ENCODE results near the gene SLC7A11. TPM values are rescaled to one million over a fixed set of nuclear protein-coding genes. Genes with fewer than 3 reads are reported as not detected.
A peak's percentile ranks its signal among the peaks of the same experiment; 100 is the strongest.

SLC7A11 gene
- 1 to 10 TPM; 7.0 to 7.1 TPM for total RNA-seq

- H3K27ac Mint-ChIP-seq: peak within 1 kb of the TSS; percentile 92
- CTCF ChIA-PET: interaction anchor here (0.7 kb wide), 2 partner anchors 8 to 629 kb away, joined by 3 read pairs; no protein-coding TSS in a partner anchor
- POLR2A ChIA-PET: interaction anchor here (1.0 to 1.5 kb wide), 4 partner anchors 8 to 1058 kb away, joined by 3 to 4 read pairs (median 3); no protein-coding TSS in a partner anchor
- H3K4me1 Mint-ChIP-seq: peaks cover 27% of the 10 kb centered on the region
- peak within 1 kb of the TSS; percentile 88 for H3K4me3 Mint-ChIP-seq
- no peaks in the 10 kb centered on the region for H3K27me3 Mint-ChIP-seq
- peak; percentile 75 for DNase-seq
- H3K9me3 Mint-ChIP-seq: no peaks in the 10 kb centered on the region
- H3K36me3 Mint-ChIP-seq (ENCODE audit: low read depth): peaks cover 1% of the 10 kb centered on the region
Observed at GRCh38 chr4:138242076-138242833, at the start of gene SLC7A11. SLC7A11 (minus strand) TSS chr4:138242349; CDS start chr4:138242069, 280 bp downstream.

GRCh38 chr4:138291431-138291830 lies 49.3 kb upstream of the SLC7A11 start:
- H3K27me3 Mint-ChIP-seq: no peaks in the 10 kb centered on the region
- H3K4me3 Mint-ChIP-seq: no peak overlapping the region
- no peak overlapping the region for H3K27ac Mint-ChIP-seq
- no peaks in the 10 kb centered on the region for H3K9me3 Mint-ChIP-seq
- ChIA-PET POLR2A (no interaction called here), CTCF (no interaction called here)
- H3K36me3 Mint-ChIP-seq (ENCODE audit: low read depth): no peaks in the 10 kb centered on the region
- no peaks in the 10 kb centered on the region for H3K4me1 Mint-ChIP-seq
- no peak for DNase-seq

- H3K4me3 Mint-ChIP-seq: no peak overlapping the region
- no peaks in the 10 kb centered on the region for H3K27me3 Mint-ChIP-seq
- no peaks in the 10 kb centered on the region for H3K4me1 Mint-ChIP-seq
- H3K36me3 Mint-ChIP-seq (ENCODE audit: low read depth): no peaks in the 10 kb centered on the region
- H3K9me3 Mint-ChIP-seq: no peaks in the 10 kb centered on the region
- no peak for DNase-seq
- no peak overlapping the region for H3K27ac Mint-ChIP-seq
- POLR2A ChIA-PET: no interaction called here
- CTCF ChIA-PET: no interaction called here
Observed at GRCh38 chr4:138290805-138291204, 48.7 kb upstream of the SLC7A11 start.

GRCh38 chr4:138279286-138279685 lies 37.1 kb upstream of the SLC7A11 start:
- ChIA-PET POLR2A (no interaction called here), CTCF (no interaction called here)
- no peaks in the 10 kb centered on the region for H3K36me3 Mint-ChIP-seq (ENCODE audit: low read depth)
- H3K9me3 Mint-ChIP-seq: no peaks in the 10 kb centered on the region
- no peaks in the 10 kb centered on the region for H3K4me1 Mint-ChIP-seq
- DNase-seq: no peak
- no peak overlapping the region for H3K4me3 Mint-ChIP-seq
- H3K27ac Mint-ChIP-seq: no peak overlapping the region
- no peaks in the 10 kb centered on the region for H3K27me3 Mint-ChIP-seq

GRCh38 chr4:138277133-138277532 lies 35.0 kb upstream of the SLC7A11 start:
- Mint-ChIP-seq H3K4me1 (no peaks in the 10 kb centered on the region), H3K36me3 (ENCODE audit: low read depth) (no peaks in the 10 kb centered on the region), H3K27me3 (no peaks in the 10 kb centered on the region), H3K9me3 (no peaks in the 10 kb centered on the region), H3K27ac (no peak overlapping the region), H3K4me3 (no peak overlapping the region)
- DNase-seq: no peak
- POLR2A ChIA-PET: no interaction called here
- CTCF ChIA-PET: interaction anchor here (0.7 kb wide), 1 partner anchor 136 kb away, joined by 4 read pairs; no protein-coding TSS in a partner anchor

GRCh38 chr4:138275963-138276621 lies 33.9 kb upstream of the SLC7A11 start:
- Mint-ChIP-seq H3K4me1 (no peaks in the 10 kb centered on the region), H3K9me3 (no peaks in the 10 kb centered on the region), H3K4me3 (no peak overlapping the region), H3K27ac (no peak overlapping the region), H3K27me3 (no peaks in the 10 kb centered on the region), H3K36me3 (ENCODE audit: low read depth) (no peaks in the 10 kb centered on the region)
- no peak for DNase-seq
- ChIA-PET CTCF (no interaction called here), POLR2A (no interaction called here)

- CTCF ChIA-PET: no interaction called here
- H3K27ac Mint-ChIP-seq: no peak overlapping the region
- no peaks in the 10 kb centered on the region for H3K9me3 Mint-ChIP-seq
- POLR2A ChIA-PET: no interaction called here
- no peaks in the 10 kb centered on the region for H3K27me3 Mint-ChIP-seq
- no peak overlapping the region for H3K4me3 Mint-ChIP-seq
- DNase-seq: no peak
- no peaks in the 10 kb centered on the region for H3K36me3 Mint-ChIP-seq (ENCODE audit: low read depth)
- H3K4me1 Mint-ChIP-seq: no peaks in the 10 kb centered on the region
Observed at GRCh38 chr4:138275216-138275615, 33.1 kb upstream of the SLC7A11 start.

GRCh38 chr4:138269175-138269574 lies 27.0 kb upstream of the SLC7A11 start:
- Mint-ChIP-seq H3K4me3 (no peak overlapping the region), H3K36me3 (ENCODE audit: low read depth) (no peaks in the 10 kb centered on the region), H3K27ac (no peak overlapping the region), H3K4me1 (no peaks in the 10 kb centered on the region), H3K9me3 (no peaks in the 10 kb centered on the region), H3K27me3 (peaks cover 2% of the 10 kb centered on the region)
- no peak for DNase-seq
- ChIA-PET CTCF (no interaction called here), POLR2A (no interaction called here)

- Mint-ChIP-seq H3K27me3 (peaks cover 9% of the 10 kb centered on the region), H3K36me3 (ENCODE audit: low read depth) (no peaks in the 10 kb centered on the region), H3K9me3 (no peaks in the 10 kb centered on the region), H3K27ac (no peak overlapping the region), H3K4me1 (no peaks in the 10 kb centered on the region), H3K4me3 (no peak overlapping the region)
- CTCF ChIA-PET: no interaction called here
- POLR2A ChIA-PET: no interaction called here
- DNase-seq: no peak
Observed at GRCh38 chr4:138267835-138268234, 25.7 kb upstream of the SLC7A11 start.

GRCh38 chr4:138266948-138267347 lies 24.8 kb upstream of the SLC7A11 start:
- CTCF ChIA-PET: no interaction called here
- peaks cover 9% of the 10 kb centered on the region for H3K27me3 Mint-ChIP-seq
- DNase-seq: no peak
- H3K4me1 Mint-ChIP-seq: no peaks in the 10 kb centered on the region
- no peak overlapping the region for H3K27ac Mint-ChIP-seq
- H3K36me3 Mint-ChIP-seq (ENCODE audit: low read depth): no peaks in the 10 kb centered on the region
- no peaks in the 10 kb centered on the region for H3K9me3 Mint-ChIP-seq
- POLR2A ChIA-PET: no interaction called here
- H3K4me3 Mint-ChIP-seq: no peak overlapping the region

- H3K4me1 Mint-ChIP-seq: no peaks in the 10 kb centered on the region
- H3K36me3 Mint-ChIP-seq (ENCODE audit: low read depth): no peaks in the 10 kb centered on the region
- H3K27me3 Mint-ChIP-seq: peaks cover 11% of the 10 kb centered on the region
- POLR2A ChIA-PET: no interaction called here
- no peak overlapping the region for H3K4me3 Mint-ChIP-seq
- DNase-seq: no peak
- no peaks in the 10 kb centered on the region for H3K9me3 Mint-ChIP-seq
- H3K27ac Mint-ChIP-seq: no peak overlapping the region
- CTCF ChIA-PET: no interaction called here
Observed at GRCh38 chr4:138263247-138263816, 21.2 kb upstream of the SLC7A11 start.

- Mint-ChIP-seq H3K9me3 (no peaks in the 10 kb centered on the region), H3K4me1 (no peaks in the 10 kb centered on the region), H3K27me3 (peaks cover 11% of the 10 kb centered on the region), H3K36me3 (ENCODE audit: low read depth) (no peaks in the 10 kb centered on the region), H3K27ac (no peak overlapping the region), H3K4me3 (no peak overlapping the region)
- POLR2A ChIA-PET: no interaction called here
- CTCF ChIA-PET: no interaction called here
- no peak for DNase-seq
Observed at GRCh38 chr4:138262469-138262868, 20.3 kb upstream of the SLC7A11 start.

GRCh38 chr4:138262030-138262429 lies 19.9 kb upstream of the SLC7A11 start:
- Mint-ChIP-seq H3K36me3 (ENCODE audit: low read depth) (no peaks in the 10 kb centered on the region), H3K4me3 (no peak overlapping the region), H3K4me1 (no peaks in the 10 kb centered on the region), H3K27ac (no peak overlapping the region), H3K9me3 (no peaks in the 10 kb centered on the region), H3K27me3 (peaks cover 11% of the 10 kb centered on the region)
- CTCF ChIA-PET: no interaction called here
- DNase-seq: no peak
- POLR2A ChIA-PET: no interaction called here

GRCh38 chr4:138259824-138260223 lies 17.7 kb upstream of the SLC7A11 start:
- Mint-ChIP-seq H3K4me3 (no peak overlapping the region), H3K27me3 (peaks cover 11% of the 10 kb centered on the region), H3K9me3 (no peaks in the 10 kb centered on the region), H3K27ac (no peak overlapping the region), H3K4me1 (peaks cover 4% of the 10 kb centered on the region), H3K36me3 (ENCODE audit: low read depth) (no peaks in the 10 kb centered on the region)
- ChIA-PET CTCF (no interaction called here), POLR2A (no interaction called here)
- DNase-seq: no peak
